ENCODE measurements around the gene ZNF280D.

ZNF280D gene

GRCh38 chr15:56729561-56729960 is 3.7 kb downstream of the ZNF280D start:
- no peak overlapping the region for H3K27ac ChIP-seq (ENCODE audit: low read length)
- TF ChIP-seq CTCF (IDR thresholded peaks at IDR 0.05; ENCODE audit: low read depth, low read length) = no peak
- TF ChIP-seq EZH2phosphoT487 (IDR thresholded peaks at IDR 0.05; ENCODE audit: low read depth) = no peak
- H4K20me1 ChIP-seq (ENCODE audit: insufficient read depth, low read length) = no peaks in the 10 kb centered on the region
- no peak overlapping the region for H3K4me2 ChIP-seq (ENCODE audit: low read length)
- H3K4me1 ChIP-seq (ENCODE audit: low read length) = peaks cover 20% of the 10 kb centered on the region
- H3K9ac ChIP-seq (ENCODE audit: low read length) = no peak overlapping the region
- peaks cover 10% of the 10 kb centered on the region for H3K36me3 ChIP-seq (replicated peaks; ENCODE audit: low read depth, low read length)
- H3K79me2 ChIP-seq (ENCODE audit: low read length) = peaks cover 36% of the 10 kb centered on the region
- no peaks in the 10 kb centered on the region for H3K27me3 ChIP-seq (ENCODE audit: low read depth, low read length)
- no peaks in the 10 kb centered on the region for H3K9me3 ChIP-seq (ENCODE audit: insufficient read depth, low read length)
- no peak overlapping the region for H2AFZ ChIP-seq (ENCODE audit: low read depth, low read length)
- no peak overlapping the region for H3K4me3 ChIP-seq (ENCODE audit: low read length)

- no peaks in the 10 kb centered on the region for H4K20me1 ChIP-seq (ENCODE audit: insufficient read depth, low read length)
- TF ChIP-seq CTCF (IDR thresholded peaks at IDR 0.05; ENCODE audit: low read depth, low read length) = no peak
- TF ChIP-seq EZH2phosphoT487 (IDR thresholded peaks at IDR 0.05; ENCODE audit: low read depth) = no peak
- H3K36me3 ChIP-seq (replicated peaks; ENCODE audit: low read depth, low read length) = peaks cover 7% of the 10 kb centered on the region
- no peak overlapping the region for H2AFZ ChIP-seq (ENCODE audit: low read depth, low read length)
- peaks cover 7% of the 10 kb centered on the region for H3K4me1 ChIP-seq (ENCODE audit: low read length)
- H3K9ac ChIP-seq (ENCODE audit: low read length) = no peak overlapping the region
- H3K4me3 ChIP-seq (ENCODE audit: low read length) = no peak overlapping the region
- H3K27me3 ChIP-seq (ENCODE audit: low read depth, low read length) = no peaks in the 10 kb centered on the region
- no peak overlapping the region for H3K27ac ChIP-seq (ENCODE audit: low read length)
- H3K79me2 ChIP-seq (ENCODE audit: low read length) = peaks cover 15% of the 10 kb centered on the region; the same call in 1 of the 2 replicates
- no peak overlapping the region for H3K4me2 ChIP-seq (ENCODE audit: low read length)
- no peaks in the 10 kb centered on the region for H3K9me3 ChIP-seq (ENCODE audit: insufficient read depth, low read length)
Observed at GRCh38 chr15:56725386-56725785, 7.9 kb downstream of the ZNF280D start.

- Histone ChIP-seq H3K4me1 (ENCODE audit: low read length) (peaks cover 11% of the 10 kb centered on the region), H3K4me2 (ENCODE audit: low read length) (no peak overlapping the region), H3K4me3 (ENCODE audit: low read length) (no peak overlapping the region), H4K20me1 (ENCODE audit: insufficient read depth, low read length) (no peaks in the 10 kb centered on the region), H3K27ac (ENCODE audit: low read length) (no peak overlapping the region), H3K27me3 (ENCODE audit: low read depth, low read length) (no peaks in the 10 kb centered on the region), H3K9me3 (ENCODE audit: insufficient read depth, low read length) (no peaks in the 10 kb centered on the region), H3K79me2 (ENCODE audit: low read length) (peaks cover 8% of the 10 kb centered on the region; the same call in 1 of the 2 replicates), H3K36me3 (replicated peaks; ENCODE audit: low read depth, low read length) (peaks cover 3% of the 10 kb centered on the region), H2AFZ (ENCODE audit: low read depth, low read length) (no peak overlapping the region), H3K9ac (ENCODE audit: low read length) (no peak overlapping the region)
- no peak for TF ChIP-seq CTCF (IDR thresholded peaks at IDR 0.05; ENCODE audit: low read depth, low read length)
- no peak for TF ChIP-seq EZH2phosphoT487 (IDR thresholded peaks at IDR 0.05; ENCODE audit: low read depth)
Observed at GRCh38 chr15:56724232-56724631, 9.1 kb downstream of the ZNF280D start.

- H3K4me1 ChIP-seq (ENCODE audit: low read length) = peaks cover 15% of the 10 kb centered on the region
- TF ChIP-seq CTCF (IDR thresholded peaks at IDR 0.05; ENCODE audit: low read depth, low read length) (no peak), EZH2phosphoT487 (IDR thresholded peaks at IDR 0.05; ENCODE audit: low read depth) (no peak)
- no peak overlapping the region for H3K9ac ChIP-seq (ENCODE audit: low read length)
- H3K36me3 ChIP-seq (replicated peaks; ENCODE audit: low read depth, low read length) = peaks cover 3% of the 10 kb centered on the region
- no peaks in the 10 kb centered on the region for H4K20me1 ChIP-seq (ENCODE audit: insufficient read depth, low read length)
- no peak overlapping the region for H3K4me2 ChIP-seq (ENCODE audit: low read length)
- H3K27me3 ChIP-seq (ENCODE audit: low read depth, low read length) = no peaks in the 10 kb centered on the region
- peaks cover 11% of the 10 kb centered on the region; the same call in 1 of the 2 replicates for H3K79me2 ChIP-seq (ENCODE audit: low read length)
- no peak overlapping the region for H2AFZ ChIP-seq (ENCODE audit: low read depth, low read length)
- no peaks in the 10 kb centered on the region for H3K9me3 ChIP-seq (ENCODE audit: insufficient read depth, low read length)
- H3K4me3 ChIP-seq (ENCODE audit: low read length) = no peak overlapping the region
- H3K27ac ChIP-seq (ENCODE audit: low read length) = no peak overlapping the region
Observed at GRCh38 chr15:56723787-56724186, 9.5 kb downstream of the ZNF280D start.

Data from OCI-LY3 (cell line).